GM19035 (cell line): Measurements from ENCODE around the gene RDH12.

ENCODE experiments used
- ATAC-seq: cut with Tn5 transposase; IDR thresholded peaks from one replicate; pipeline ENCODE4 v1.9.1; 2021; ENCODE audit not compliant: unreplicated experiment

The RDH12 gene

GRCh38 chr14:67746927-67747326 lies 45.2 kb downstream of the RDH12 start:
- no peak for ATAC-seq

DNA sequence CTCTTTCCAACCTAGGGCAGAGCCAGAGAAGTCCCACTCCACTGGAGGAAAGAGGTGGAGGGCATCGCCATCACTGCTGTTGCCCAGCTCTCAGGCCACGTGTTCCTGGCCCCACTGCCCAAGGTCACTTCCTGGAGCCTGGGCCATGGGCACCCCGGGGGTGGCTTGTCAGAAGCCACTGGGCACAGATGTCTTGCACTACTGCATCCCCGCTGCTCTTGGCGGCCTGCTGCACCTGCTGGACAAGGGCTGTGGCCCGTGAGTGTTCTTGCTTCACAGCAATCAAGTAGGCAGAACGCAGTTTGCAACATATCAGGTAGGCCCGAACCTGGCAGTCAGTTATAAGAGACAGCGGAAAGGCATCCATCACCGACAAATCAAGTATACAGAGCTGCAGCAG lies 46.6 kb downstream of the RDH12 start:
- ATAC-seq: no peak

DNA sequence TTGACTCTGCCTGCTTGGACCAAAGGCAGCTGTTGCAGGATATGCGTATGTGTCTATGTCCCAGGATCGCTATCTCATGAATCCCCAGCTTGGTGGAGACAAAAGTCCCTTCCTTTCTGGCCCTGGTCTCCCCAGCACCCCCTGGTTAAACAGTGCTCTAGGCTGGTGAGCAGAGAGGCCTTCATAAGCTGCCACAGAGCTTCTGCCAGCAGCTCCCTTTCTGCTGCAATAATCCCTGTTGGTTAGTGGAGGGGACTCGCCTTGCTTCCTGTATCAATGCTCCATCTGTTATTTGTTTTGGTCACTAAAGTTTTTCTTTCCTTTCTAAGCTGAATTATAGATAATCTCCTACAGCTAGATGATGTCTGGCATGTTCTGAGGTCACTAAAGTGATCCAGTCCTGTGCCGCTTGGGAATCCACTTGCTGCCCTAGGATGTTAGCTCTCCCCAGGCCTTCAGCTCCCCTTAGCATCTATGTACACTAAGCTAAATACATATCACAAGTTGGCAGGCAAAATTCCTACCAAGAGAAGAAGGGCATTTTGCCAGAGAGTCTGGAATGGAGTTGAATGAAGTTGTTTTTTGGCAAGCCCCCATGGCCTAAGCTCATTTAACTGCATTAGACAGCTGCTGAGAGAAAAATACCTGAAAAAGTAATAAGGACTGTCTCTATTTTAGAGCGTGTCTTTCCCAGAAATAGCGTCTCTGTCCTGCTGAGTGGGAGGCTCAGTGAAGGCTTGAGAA lies 47.8 kb downstream of the RDH12 start:
- no peak for ATAC-seq

GRCh38 chr14:67756496-67756895 lies 54.8 kb downstream of the RDH12 start:
- ATAC-seq: no peak

DNA sequence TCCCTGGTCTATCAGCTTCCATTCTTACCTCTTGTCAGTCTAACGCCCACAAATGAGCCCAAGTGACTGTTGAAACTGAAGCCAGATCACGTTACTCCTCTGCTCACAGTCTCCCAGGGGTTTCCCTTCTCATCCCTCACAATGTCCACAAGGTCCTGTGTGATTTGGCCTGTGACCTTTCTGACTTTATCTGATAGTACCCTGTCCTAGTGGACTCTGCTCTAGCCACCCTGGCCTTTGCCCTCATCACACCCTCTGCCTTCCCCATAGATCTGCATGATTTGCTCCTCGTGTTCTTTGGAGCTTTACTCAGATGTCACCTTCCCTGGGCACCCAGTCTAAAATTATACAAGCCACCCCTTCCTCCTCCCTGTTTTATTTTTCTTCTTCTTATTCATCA lies 55.5 kb downstream of the RDH12 start:
- ATAC-seq: no peak

DNA sequence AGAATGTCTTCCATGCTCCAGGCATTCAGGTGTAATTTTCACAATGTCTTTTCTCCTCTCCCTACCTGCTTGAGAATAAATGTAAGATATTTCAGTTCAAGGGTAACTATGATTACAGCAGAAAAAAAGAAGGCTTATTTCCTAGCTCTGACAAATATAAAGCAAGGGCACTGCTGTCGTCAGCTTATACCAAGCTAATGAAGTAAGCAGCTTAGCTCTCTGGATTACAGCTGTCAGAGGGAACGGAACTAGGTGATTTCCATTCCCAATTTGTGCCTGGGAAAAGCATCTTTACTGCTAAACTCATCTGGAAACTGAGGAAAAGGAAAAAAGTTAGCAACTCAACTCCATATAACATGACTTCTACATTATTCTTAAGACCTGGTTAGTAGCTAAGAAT lies 58.2 kb downstream of the RDH12 start:
- no peak for ATAC-seq

DNA sequence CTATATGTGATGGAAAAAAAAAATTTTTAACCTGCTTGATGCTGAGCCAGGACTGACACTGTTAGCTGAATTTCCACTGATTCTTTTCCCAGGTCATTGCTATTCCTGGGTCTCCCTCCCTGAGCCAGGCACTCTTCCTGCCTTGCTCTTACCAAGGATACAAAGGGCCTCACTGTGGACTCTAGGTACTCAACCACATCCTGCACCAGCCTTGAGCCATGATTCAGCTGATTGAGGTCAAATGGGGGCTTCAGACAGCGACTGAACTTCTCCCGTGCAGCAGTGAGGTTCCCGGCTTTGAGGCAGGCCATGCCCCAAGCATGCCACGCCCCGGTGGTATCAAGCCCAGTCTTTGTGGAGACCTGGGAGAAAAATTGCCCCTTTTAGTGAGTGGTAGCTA lies 60.4 kb downstream of the RDH12 start:
- ATAC-seq: no peak

GRCh38 chr14:67763158-67763822 lies 61.6 kb downstream of the RDH12 start:
- no peak for ATAC-seq

DNA sequence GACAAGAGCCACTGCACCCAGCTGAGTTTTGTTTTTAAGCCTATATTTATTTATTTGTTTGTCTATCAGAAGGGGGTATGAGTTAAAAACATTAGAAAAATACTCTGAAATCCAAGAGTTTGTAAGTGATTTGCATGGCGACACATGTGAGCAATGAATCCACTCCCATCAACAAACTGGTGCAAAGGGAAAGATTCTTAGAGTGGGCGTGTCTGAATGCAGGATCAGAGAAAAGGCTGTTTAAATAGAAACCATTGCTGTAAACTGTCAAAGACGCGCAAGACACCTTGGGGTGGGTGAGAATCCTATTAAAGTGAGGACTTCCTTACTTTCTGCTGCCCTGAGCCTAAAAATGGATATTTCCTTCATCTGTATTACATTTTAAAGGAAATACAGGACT lies 62.8 kb downstream of the RDH12 start:
- no peak for ATAC-seq

DNA sequence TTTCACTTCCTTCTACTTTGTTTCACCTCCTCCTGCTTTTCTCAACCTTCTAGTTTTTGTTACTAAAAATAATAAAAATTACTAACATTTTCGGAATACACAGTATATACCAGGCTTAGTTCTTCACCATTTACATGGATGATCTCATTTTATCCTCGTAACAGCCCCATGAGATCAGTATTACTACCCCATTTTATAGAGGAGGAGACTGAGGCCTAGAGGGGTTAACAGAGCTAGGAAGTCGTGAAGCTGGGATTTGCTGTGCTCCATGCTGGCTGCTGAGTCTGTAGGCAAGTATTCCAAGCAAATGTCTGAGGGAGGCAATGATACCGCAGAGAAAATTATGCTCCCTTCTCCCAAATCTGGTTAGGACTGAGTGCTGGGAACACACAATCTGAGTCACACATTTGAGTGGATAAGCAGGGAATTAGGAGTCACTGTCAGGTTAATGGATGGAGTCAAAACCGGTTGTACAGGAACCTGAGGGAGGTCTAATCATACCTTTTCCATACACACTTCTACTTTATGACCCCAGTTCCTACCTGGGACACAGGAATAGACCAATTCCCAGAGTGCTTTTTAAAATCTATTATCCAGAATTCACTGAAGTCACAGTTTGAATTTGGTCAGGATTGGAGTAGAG lies 63.6 kb downstream of the RDH12 start:
- ATAC-seq: no peak

- no peak for ATAC-seq
These were observed 64.5 kb downstream of the RDH12 start for GRCh38 chr14:67766035-67766680.

DNA sequence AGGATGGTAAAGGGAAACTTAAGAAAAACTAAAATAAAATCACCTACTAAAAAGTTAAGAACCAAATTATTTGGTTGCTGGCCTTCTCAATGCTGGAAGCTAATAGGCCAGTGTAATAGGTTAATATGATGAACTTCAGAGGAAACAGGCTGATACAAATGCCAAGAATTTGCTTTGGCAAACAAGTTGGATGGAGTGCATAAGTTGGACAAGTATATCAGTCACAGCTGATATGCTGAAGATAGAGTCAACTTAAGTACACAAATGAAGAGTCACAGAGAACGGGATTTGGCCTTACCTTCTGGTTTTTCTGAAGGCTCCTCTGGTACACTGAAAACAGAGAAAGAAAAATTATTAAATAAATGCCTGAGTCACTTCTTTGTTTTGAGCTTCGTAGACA lies 66.5 kb downstream of the RDH12 start:
- no peak for ATAC-seq

GRCh38 chr14:67773844-67774377 lies 72.2 kb downstream of the RDH12 start:
- no peak for ATAC-seq

DNA sequence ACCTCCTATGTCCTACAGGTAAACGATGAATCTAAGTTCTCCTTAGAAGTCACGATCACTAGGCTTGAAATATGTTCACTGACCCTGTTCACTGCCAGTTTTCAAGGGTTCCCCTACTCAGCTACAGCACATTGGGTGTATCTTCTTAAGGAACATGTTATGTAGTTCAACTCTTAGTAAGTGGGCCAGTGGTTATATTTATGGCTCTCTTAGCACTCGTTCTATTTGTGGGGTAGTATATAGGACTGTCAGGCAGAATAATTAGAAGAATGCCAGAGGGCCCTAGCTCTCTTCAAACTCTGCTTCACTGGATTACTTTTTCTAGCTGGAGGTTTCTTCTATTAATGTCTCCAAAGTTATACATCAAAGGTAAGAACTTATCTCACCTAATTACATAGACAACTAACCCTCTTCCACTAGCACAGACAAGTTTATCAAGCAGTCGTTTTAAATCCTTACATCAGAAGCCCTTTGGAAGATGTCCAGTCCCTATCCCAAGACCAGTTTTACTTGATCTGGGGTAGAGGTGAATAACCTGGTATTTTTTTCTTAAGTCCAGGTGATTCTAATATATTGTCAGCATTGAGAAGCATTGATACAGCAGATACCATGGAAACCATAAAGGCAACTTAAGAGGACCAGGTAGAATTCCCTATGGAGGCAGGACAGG lies 75.1 kb downstream of the RDH12 start:
- ATAC-seq: no peak

- no peak for ATAC-seq
These were observed 77.1 kb downstream of the RDH12 start for GRCh38 chr14:67778792-67779191.

GRCh38 chr14:67782090-67782489 lies 80.4 kb downstream of the RDH12 start:
- ATAC-seq: no peak
